CD1c-positive myeloid dendritic cell (primary cell): ENCODE data around the gene LAMP2.
A peak's percentile ranks its signal among the peaks of the same experiment; 100 is the strongest.

ENCODE experiments used
- DNase-seq: peaks from one replicate; pipeline ENCODE4 v3.0.0-alpha.2; 2016; ENCODE audit errors: extremely low spot score

The LAMP2 gene

DNA sequence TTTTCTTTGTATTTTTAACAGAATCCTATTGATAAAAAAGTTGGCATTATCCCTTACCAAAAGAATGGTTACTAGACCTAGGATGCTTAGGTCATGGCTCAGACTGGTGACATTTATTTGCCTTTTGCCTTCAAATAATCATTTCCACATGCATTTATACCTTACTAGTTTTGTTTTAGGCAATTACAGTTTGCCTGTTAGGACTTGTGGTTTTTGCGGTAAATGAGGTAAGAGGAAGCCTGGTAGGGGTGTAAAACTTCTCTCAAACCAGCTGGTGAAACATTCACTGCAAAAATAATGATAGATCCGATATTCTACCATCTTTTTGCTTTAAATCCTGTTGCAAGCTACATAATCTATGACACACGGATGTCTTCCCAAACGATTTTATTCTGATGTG, 12.1 kb downstream of the LAMP2 start:
- DNase-seq, result peak; percentile 41

DNA sequence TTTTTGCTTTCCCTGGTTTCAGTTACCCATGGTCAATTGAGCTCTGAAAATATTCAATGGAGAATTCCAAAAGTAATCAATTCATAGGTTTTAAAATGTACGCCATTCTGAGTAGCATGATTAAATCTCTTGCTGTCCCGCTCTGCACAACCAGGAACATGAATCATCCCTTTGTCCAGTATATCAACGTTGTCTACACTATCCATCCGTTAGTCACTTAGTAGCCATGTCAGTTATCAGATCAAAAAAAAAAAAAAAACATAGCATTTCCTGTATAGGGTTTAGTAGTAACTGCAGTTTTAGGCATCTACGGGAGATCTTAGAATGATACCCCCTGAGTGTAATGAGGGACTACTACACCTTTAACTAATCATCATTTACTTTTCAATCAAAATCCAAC, 15.1 kb downstream of the LAMP2 start:
- no peak for DNase-seq

DNA sequence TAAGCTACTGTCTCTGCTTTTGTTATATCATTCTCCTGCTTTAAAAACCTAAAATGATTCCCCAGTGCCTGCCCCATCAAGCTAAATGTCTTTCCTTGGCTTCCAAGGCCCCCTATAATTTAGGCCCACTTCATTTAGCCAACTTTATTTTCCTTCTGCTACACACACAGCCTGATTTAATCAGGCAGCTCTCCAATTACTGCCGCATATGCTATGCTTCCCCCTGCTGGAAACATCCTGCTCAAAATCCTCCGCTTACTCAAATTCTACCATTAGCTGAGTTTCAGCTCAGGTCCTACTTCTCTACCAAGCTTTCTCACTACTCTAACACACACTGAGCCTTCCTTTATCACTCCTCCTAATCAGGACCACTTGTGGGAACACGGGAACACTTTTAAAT, 17.0 kb downstream of the LAMP2 start:
- peak; percentile 4 for DNase-seq

DNA sequence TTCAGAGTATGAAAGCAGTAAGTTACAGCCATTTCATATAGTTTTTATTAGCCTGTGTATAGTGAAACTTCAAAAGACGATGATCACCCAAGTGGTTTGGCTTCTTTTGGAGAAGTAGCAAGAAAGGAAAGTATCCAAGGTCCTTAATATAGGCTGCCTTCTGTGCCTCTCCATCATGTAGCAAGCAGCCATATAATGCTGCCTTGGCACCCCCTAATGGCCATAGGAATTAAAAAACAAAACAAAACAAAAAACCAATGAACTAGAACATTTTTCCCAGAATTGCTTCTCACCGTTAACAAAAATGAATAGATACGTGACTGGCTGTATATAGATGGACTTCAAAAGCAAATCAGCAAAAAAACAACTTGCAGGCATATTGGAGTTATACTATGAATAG, 18.9 kb downstream of the LAMP2 start:
- no peak for DNase-seq

DNA sequence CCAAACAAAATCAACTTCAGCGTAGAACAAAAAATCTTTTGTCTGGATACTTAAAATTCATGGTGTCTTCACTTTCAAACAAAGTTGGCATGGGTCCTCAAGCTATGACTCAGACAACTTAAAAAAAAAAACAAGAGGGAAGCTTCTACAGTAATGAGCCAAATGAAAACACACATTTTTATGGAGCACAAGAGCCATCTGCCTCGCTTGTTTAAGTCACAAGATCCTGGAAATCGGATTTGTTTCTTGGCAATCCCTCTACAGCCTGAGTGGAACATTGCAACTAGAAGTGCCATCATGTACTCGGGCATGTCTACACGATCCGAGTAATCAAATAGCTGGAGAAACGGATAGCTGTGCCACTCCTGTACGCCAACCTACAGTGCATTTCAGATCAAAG, 22.6 kb downstream of the LAMP2 start:
- no peak for DNase-seq

DNA sequence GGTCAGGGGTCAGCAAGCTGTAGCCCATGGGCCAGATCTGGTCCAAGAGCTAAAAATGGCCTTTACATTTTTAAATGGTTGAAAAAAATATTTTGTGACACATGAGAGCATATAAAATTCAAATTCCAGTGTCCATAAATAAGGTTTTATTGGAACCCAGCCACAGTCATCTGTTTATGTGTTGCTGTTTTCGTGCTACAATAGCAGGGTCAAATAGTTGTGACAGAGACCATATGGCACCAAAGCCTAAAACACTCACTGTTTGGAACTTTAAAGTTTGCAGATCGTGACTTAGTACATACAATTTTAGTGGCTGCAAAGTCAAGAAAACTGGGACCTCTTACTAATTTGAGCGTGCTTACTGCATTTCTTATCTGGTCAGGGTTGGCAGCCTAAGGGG, 29.2 kb downstream of the LAMP2 start:
- no peak for DNase-seq

DNA sequence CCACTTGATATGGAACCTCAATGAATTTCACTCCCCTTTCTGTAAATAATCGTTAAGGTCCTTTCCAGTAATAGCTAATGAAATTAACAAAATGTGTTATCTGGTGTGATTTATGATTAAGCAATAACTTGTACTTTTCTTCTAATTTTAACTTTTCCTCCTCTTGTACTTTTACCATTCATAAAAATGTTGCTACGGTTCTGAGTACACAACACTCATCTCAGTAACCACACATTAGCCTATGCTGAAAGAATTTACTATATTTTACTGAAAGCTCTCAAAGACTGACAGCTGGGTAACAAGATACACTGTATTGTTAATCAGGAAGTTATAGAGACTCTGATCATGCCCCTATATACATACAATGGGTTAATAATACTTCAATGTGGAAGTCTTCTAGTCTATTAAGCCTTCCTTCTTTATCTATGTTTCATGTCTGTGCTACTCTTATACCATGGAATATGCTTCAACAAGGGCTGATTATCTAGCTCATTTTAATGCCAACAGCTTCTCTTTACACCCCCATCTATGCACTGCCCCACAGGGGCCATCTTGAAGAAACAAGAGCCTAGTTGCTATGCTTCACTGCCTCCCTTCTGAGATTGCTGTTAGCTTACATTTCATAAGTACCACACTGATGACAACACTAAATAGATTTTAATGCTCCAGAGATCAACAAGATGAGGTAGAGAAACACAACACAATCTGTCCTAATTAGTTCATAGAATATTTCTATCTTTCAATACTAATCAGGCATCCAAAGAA, 39.1 kb downstream of the LAMP2 start:
- DNase-seq, result no peak

DNA sequence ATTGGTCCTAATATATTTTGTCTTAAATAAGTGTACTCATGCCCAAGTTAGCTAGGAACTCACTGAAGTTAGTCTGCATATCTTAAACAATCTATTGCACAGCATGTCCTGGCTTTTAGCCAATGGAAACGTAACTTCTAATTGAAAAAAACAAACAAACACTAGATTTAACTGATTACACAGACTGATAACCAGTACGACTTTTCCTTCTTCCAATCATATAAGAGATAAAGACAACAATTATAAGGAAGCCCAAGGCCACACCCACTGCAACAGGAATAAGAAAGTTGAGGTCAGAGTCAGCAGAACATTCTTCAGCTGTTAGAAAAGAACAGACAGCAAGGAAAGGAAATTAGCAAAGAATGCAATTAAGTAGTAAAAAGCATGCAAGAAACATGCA, 40.8 kb downstream of the LAMP2 start:
- DNase-seq, result no peak

DNA sequence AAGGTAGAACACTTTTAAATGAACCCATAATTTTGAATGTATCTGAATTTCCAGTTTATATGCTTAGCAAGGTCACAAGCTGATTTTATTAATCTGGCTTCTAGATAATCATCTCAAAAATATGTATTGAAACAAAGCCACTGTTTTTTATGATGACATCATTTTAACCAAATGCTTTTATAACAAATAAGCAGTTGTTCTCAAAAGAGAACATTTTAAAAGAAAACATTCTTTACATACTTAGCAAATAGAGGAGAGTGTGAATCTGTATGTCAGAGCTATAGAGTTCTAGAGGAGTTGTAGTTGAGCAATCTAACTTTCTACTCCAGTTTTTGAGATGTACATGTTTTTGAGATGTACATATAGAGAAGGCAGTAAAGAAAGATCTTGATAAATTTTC, 42.5 kb downstream of the LAMP2 start:
- no peak for DNase-seq

DNA sequence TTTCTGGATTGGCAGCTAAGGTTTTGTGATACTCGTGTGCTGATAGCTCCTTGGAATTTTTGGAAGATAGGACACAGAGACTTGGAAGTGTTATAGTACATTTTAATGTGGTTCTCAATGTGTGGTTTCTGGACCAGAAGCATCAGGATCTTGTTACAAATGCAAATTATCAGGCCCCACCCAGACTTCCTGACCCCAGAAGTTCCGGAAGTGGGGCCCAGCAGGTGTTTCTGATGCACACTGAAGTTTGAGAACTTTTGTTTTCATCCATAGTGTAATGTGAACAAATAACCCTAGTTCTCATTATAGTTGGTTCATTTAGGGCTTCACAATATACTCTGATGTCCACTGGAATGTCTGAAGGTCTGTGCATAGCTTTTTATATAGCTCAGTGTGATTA, 49.6 kb downstream of the LAMP2 start:
- DNase-seq, result no peak

DNA sequence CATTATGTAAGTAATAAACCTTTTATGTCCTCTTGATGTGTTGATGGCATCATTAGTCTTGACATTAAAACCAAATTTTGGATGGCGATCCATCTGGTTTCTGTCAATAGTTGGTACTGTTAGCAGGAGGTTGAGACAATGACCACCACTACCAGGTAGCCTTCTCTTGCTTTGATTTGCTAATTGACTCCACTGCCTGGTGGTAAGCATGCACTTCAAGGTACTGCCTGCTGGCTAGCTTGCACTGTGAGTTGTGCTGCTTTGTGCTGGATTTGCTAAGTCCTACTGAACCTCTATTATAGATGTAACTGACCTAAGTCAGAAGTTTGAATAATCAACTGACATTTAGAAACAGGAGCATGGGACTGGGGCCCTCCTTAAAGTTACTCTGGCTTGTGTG, 60.9 kb downstream of the LAMP2 start:
- no peak for DNase-seq

DNA sequence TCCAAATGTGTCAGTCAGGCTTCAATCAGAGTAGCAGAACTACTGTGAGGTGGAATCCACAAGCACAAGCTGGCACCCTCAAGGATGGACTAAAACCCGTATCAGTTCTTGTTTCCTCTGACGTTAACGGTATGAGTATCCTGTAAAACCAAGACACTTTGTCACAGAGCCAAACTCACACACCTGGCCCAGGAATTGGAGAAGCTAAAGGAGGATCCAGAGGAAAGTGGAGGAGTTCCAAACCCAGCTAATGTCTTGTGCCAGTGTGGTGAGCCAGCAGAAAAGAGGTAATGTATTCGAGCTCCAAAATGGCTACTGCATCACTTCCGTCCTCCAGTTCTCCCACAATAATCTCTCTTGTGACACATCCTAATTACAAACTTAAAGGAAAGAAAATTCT, 62.5 kb downstream of the LAMP2 start:
- no peak for DNase-seq

DNA sequence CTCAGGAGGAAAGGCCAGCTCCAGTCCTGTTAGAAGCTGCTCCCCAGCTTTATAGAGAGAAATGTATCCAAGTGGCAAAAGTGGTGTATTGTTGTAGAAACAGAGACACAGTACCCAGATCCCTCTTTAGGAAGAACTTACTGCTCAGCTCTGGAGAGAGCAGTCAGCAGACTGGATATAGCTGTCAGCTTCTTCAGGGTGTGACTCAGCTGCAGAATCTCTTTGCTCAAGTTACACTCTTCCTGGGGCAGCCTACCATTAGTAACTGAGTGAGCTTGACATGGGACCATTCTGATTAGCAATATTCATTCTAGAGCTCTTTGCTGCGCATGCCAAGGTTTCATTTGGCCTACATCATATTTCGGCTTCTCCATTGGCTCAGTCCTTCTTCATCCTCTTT, 66.7 kb downstream of the LAMP2 start:
- no peak for DNase-seq

DNA sequence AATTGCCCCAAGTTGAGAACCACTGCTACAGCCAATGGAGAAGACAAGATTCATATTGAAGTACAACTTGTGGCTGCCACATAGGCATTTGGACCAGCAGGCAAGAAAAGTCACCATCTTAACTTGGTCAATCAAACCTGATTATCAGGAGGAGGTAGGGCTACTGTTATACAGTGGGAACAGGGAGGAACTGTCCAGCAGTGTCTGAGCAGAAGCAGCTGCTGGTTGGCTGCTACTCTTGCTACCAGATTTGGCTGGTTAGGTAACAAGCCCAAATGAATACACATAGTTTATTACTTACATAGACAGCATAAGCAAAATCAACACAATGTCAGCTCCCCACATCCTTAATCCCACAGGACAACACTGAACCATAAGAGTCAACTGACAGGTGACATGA, 67.8 kb downstream of the LAMP2 start:
- DNase-seq, result no peak

DNA sequence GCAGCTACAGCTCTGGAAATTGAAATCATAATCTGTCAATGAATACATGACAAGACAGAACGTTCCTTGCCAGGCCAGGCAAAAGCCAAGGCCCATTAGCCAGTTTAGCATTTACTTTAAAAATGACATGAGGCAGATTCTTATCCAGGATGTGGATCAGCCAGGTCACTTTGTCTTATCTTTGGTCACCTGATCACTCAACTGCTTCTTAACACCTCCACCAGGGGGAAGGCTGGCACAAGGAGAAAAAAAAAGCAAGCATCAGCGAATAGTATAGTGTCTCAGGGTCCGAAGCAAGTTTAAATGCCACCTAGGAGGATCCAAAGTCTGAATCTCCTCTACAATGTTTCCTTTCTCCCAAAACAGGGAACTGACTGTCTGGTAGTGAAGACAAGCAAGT, 88.4 kb downstream of the LAMP2 start:
- DNase-seq, result peak; percentile 3

DNA sequence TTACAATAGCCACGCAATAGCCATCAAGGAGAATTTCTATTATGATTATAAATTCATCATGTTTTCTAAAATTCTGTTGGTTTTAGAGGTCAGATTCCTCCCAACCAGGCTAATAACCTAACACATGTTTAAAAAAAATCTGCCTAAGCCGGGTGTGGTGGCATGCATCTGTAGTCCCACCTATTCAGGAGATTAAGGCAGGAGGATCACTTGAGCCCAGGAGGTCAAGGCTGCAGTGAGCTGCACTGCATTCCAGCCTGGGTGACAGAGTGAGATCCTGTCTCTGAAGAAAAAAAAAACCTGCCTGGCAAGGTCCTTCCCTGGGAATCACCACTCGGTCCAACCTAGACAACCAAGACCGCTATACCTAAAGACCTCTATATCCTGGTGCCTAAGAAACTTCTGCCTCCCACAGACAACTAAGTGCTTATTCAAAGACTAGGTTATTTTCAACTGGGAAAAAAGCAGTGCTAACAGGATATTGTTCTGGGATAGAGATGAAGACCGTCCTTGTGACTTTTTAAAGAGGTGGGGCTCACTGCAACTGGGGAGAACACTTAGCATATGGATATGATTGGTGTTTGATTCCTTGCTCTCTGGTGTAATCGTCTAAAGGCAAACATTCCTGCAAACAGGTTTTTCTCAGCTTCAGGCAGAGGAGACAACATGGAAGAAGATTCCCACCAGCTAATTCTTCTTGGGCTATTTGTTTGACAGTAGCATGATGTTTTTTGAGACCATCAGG, 89.0 kb downstream of the LAMP2 start:
- no peak for DNase-seq

DNA sequence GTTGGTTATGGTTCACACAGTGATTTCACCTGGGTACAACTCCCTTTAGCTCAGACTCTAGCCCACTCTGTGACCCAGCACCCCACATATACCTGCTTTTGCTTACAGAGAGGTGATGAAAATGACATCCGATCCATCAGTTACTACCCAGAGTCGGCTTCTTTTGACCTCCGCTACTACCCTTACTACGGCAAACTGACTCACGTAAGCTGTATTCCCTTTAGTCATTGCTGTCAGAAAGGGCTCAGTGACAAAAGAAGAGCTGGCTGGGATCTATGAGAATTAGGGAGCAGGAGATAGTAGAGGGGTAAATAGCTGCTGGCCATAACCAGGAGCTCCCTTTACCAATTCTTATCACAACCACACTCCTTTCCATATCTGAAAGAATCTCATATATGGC, 90.5 kb downstream of the LAMP2 start:
- no peak for DNase-seq
